Right atrium auricular region (tissue), 2 donors: ENCODE measurements around the gene SKIC2. TPM values are rescaled to one million over a fixed set of nuclear protein-coding genes. Genes with fewer than 3 reads are reported as not detected.

Experiments used
- microRNA counts, 2 donors: library from miRNA; unstranded; fragments of <30 nt; microRNA quantifications; one replicate each; lab custom pipeline; 2016 to 2017
- microRNA-seq, 2 donors: library from miRNA; unstranded; fragments of <30 nt; microRNA quantifications; one replicate each; pipeline ENCODE4, GENCODE V29; 2016 to 2017; ENCODE audit warnings: borderline number of aligned reads in 2 of 2, borderline replicate concordance in 1 of 2
- total RNA-seq, 2 donors: library from RNA; depleted of rRNA; stranded (reverse); fragments of >200 nt; gene quantifications; one replicate each; pipeline ENCODE4 v1.1.0, GENCODE V29; 2016

The SKIC2 gene
- total RNA-seq, 2 donors from 2014 or later, result 18.7 to 31.6 TPM

MicroRNAs within 50 kb of the gene (microRNA counts, 767-probe panel; counts per million panel counts)
- microRNA hsa-miR-1236 (lab: Ali Mortazavi, UCI), result 0 to 31.0 counts per million in 2 donors

Small RNA genes within 50 kb of the gene (microRNA-seq; reads per million reads assigned to microRNA genes)
- 0 reads per million in 2 donors for gene MIR1236

Other genes with a start within 250 kb of the SKIC2 start
- not detected for gene LY6G6D, start 243.8 kb upstream of the SKIC2 start, total RNA-seq
- 1 to 10 TPM in 1 of 2 donors, not detected in 1; 1.3 TPM for gene LY6G6C, start 237.4 kb upstream of the SKIC2 start, total RNA-seq
- under 1 TPM in 1 of 2 donors, not detected in 1; 0.55 TPM for gene MPIG6B, start 235.8 kb upstream of the SKIC2 start, total RNA-seq
- 10 to 100 TPM; 53.5 to 93.3 TPM for gene DDAH2, start 229.9 kb upstream of the SKIC2 start, total RNA-seq
- 100 to 1,000 TPM in 1 of 2 donors, 10 to 100 TPM in 1; 90.9 to 194 TPM for gene CLIC1, start 222.6 kb upstream of the SKIC2 start, total RNA-seq
- gene MSH5, start 219.2 kb upstream of the SKIC2 start, total RNA-seq, result under 1 TPM; 0.37 to 0.98 TPM
- not detected for gene SAPCD1, start 196.5 kb upstream of the SKIC2 start, total RNA-seq
- 1 to 10 TPM; 4.1 to 7.5 TPM for gene VWA7, start 181.8 kb upstream of the SKIC2 start, total RNA-seq
- 10 to 100 TPM; 15.3 to 24.6 TPM for gene VARS1, start 163.4 kb upstream of the SKIC2 start, total RNA-seq
- 10 to 100 TPM; 28.8 to 32.0 TPM for gene LSM2, start 152.2 kb upstream of the SKIC2 start, total RNA-seq
- gene HSPA1L, start 143.9 kb upstream of the SKIC2 start, total RNA-seq, result 1 to 10 TPM; 1.1 to 1.6 TPM
- 100 to 1,000 TPM; 315 to 334 TPM for gene HSPA1A, start 143.6 kb upstream of the SKIC2 start, total RNA-seq
- 100 to 1,000 TPM; 131 to 232 TPM for gene HSPA1B, start 131.4 kb upstream of the SKIC2 start, total RNA-seq
- 10 to 100 TPM; 28.0 to 37.7 TPM for gene NEU1, start 96.4 kb upstream of the SKIC2 start, total RNA-seq
- gene SLC44A4, start 80.2 kb upstream of the SKIC2 start, total RNA-seq, result not detected
- 10 to 100 TPM; 10.5 to 19.1 TPM for gene EHMT2, start 61.5 kb upstream of the SKIC2 start, total RNA-seq
- under 1 TPM; 0.47 to 0.52 TPM for gene ZBTB12, start 57.1 kb upstream of the SKIC2 start, total RNA-seq
- gene C2, start 31.5 kb upstream of the SKIC2 start, total RNA-seq, result 10 to 100 TPM in 1 of 2 donors, 1 to 10 TPM in 1; 3.5 to 19.9 TPM
- gene CFB, start 13.1 kb upstream of the SKIC2 start, total RNA-seq, result 100 to 1,000 TPM in 1 of 2 donors, 10 to 100 TPM in 1; 65.5 to 126 TPM
- gene NELFE, start 204 bp upstream of the SKIC2 start, total RNA-seq, result 10 to 100 TPM; 40.0 to 81.7 TPM
- 10 to 100 TPM; 12.1 to 14.1 TPM for gene DXO, start 13.0 kb downstream of the SKIC2 start, total RNA-seq
- 100 to 1,000 TPM; 152 to 175 TPM for gene C4A, start 22.9 kb downstream of the SKIC2 start, total RNA-seq
- gene C4B, start 55.6 kb downstream of the SKIC2 start, total RNA-seq, result 100 to 1,000 TPM; 150 to 241 TPM
- 1 to 10 TPM in 1 of 2 donors, under 1 TPM in 1; 0.19 to 1.2 TPM for gene CYP21A2, start 79.2 kb downstream of the SKIC2 start, total RNA-seq
- gene TNXB, start 150.2 kb downstream of the SKIC2 start, total RNA-seq, result 100 to 1,000 TPM; 138 to 210 TPM
- gene ATF6B, start 169.1 kb downstream of the SKIC2 start, total RNA-seq, result 10 to 100 TPM; 15.0 to 15.3 TPM
- gene FKBPL, start 171.1 kb downstream of the SKIC2 start, total RNA-seq, result 1 to 10 TPM; 1.1 to 3.4 TPM
- gene PRRT1, start 192.8 kb downstream of the SKIC2 start, total RNA-seq, result 1 to 10 TPM in 1 of 2 donors, under 1 TPM in 1; 0.70 to 1.1 TPM
- 10 to 100 TPM; 19.5 to 27.0 TPM for gene PPT2, start 195.0 kb downstream of the SKIC2 start, total RNA-seq
- gene EGFL8, start 205.4 kb downstream of the SKIC2 start, total RNA-seq, result 1 to 10 TPM; 4.8 to 5.2 TPM
- gene AGPAT1, start 216.9 kb downstream of the SKIC2 start, total RNA-seq, result 10 to 100 TPM; 59.6 to 77.1 TPM
- gene RNF5, start 219.2 kb downstream of the SKIC2 start, total RNA-seq, result 100 to 1,000 TPM; 104 to 106 TPM
- gene AGER, start 225.1 kb downstream of the SKIC2 start, total RNA-seq, result 1 to 10 TPM in 1 of 2 donors, under 1 TPM in 1; 0.94 to 1.4 TPM
- 10 to 100 TPM; 26.0 to 32.5 TPM for gene PBX2, start 231.0 kb downstream of the SKIC2 start, total RNA-seq
- 1 to 10 TPM; 3.6 to 9.0 TPM for gene GPSM3, start 233.5 kb downstream of the SKIC2 start, total RNA-seq